GM21737 (cell line): ENCODE results near the gene PRAC1.
"Not testable (repeated sequence)": the region's sequence is repeated elsewhere in the genome, so short reads cannot be mapped to it uniquely, and the experiment has no call there.

Experiments
- ATAC-seq: cut with Tn5 transposase; IDR thresholded peaks from one replicate; pipeline ENCODE4 v1.9.1; 2021; ENCODE audit warnings: mild to moderate bottlenecking, moderate library complexity; ENCODE audit not compliant: unreplicated experiment

Gene PRAC1

DNA sequence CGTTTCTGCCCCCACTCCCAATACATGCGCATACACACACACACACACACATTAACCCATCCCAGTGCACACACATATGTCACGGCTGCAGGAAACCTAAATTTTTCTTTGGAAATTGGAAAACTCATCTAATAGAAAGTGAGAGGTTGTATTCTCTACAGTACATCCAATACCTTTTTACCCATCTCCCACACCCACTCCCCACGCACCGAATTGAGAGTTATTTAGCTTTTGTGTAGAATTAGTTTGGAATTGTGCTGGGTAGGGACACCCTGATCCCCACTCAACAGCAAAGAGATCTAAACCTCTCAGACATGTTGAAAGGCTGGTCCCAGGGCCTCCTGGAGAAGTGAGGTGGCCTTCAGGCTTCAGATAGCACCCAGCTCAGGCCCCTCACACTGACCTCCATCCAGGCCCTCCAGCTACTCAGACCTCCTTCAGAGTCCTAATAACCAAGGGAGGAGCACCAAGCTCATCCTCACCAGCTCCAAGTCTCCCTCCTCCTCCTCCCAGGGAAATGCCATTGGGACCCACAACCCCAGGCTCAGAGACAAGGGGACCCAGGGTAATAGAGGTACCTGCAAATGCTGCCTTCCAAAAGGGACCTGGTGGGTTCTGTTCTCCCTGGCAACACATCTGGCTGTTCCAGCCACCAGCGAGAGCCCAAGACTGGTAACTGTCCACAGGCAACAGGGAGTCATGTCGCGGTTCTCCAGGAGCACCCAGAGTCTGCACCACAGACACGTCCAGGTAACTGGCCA lies 5.3 kb upstream of the PRAC1 start:
- ATAC-seq: no peak

DNA sequence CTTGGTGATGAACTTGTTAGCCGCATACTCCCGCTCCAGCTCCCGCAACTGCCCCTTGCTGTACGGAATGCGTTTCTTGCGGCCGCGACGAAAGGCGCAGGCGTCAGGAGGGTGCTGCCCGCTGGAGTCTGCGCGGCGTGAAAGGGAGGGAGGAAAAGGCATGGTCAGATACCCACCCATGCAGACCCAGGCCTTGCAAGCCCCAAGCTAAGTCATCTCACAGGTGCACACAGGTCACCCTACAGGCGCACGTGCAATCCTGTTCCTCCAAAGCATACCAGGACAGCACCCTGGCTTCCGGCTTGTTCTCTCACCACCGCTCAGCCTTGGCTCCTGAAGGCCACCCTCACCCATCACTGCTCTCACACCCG lies 4.6 kb upstream of the PRAC1 start:
- ATAC-seq: no peak

DNA sequence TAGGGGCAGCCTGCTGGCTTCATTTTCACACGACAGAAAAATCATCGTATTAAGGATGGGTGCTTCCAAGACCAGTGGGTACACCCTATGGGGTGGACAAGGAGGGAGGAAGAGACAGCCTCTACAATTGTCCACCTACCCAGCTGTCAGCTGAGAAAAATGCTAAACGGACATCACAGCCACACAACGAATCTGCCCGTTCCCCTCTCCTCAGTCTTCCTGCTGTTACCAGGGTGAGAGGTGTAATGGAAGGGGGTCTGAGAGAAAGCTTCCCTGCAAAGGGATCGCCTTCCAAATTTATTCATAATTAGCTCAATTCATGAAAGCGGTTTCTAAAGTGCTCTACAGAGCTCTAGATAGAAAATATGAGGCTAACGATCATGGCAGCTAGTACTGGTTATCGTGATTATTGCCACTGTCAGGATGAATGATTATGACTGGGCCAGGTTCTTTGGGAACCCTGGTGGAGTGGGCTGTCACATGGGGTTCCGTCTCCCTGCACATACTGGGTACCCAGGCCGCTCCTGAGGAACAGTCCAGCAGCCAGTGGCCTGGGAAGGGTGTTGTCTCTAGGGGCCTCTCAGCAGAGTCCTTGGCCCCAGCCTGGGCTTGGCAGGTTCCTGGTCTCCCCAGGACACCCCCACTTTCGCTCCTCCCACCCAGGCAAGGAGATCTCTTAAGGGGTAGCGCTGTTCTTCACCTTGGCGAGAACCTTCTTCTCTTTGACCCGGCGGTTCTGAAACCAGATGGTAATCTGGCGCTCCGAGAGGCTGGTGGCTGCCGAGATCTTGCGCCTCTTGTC lies 4.0 kb upstream of the PRAC1 start:
- no peak for ATAC-seq

DNA sequence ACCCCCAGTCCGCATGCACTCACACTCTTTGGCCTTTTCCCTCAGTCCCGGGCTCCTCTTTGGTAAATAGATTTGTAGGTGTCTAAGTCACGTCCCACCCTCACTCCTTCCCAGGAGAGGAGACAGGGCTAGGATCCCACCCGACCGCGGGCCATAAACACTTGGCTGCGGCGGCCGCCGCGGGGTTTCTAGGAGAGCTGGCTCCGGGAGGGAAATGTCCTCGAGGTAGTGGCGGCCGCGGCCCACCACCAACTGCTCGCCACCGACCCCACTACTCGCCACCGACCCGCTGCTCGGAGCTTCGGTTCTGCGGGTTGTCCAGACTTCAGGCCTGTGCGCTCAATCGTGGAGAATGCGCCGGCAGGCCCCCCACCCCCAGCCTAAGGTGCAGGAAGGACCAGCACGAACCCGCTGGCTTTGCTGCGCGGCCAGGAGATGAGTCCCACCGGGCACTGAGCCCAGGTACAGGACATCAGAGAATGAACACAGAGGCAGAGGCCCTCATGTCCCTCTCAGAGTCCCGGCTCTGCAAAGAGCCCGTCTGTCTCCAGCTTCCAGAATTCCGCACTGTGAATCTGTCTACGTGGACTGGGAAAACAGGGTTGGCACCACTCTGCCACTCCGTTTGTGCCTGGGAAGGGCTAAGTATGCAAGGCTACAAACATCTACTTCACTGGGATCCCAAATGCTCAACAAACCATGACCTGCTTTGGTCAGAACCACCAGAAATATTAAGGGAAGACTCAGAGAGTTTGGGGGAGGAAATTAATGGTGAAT lies 3.2 kb upstream of the PRAC1 start:
- ATAC-seq: no peak

DNA sequence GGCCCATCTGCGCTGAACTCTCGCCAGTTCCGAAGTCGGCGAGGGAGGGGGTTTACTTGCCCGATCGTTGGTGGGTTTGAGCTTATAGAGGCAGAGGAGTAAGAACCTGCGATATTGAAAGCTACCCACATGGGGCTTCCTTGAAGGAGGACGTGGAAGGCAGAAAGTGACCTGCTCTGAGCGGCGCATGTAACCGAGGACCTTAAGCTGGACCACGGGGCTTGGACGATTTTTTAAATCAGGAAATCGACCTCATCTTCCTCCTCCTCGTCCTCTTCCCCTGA lies 2.6 kb upstream of the PRAC1 start:
- ATAC-seq: no peak

DNA sequence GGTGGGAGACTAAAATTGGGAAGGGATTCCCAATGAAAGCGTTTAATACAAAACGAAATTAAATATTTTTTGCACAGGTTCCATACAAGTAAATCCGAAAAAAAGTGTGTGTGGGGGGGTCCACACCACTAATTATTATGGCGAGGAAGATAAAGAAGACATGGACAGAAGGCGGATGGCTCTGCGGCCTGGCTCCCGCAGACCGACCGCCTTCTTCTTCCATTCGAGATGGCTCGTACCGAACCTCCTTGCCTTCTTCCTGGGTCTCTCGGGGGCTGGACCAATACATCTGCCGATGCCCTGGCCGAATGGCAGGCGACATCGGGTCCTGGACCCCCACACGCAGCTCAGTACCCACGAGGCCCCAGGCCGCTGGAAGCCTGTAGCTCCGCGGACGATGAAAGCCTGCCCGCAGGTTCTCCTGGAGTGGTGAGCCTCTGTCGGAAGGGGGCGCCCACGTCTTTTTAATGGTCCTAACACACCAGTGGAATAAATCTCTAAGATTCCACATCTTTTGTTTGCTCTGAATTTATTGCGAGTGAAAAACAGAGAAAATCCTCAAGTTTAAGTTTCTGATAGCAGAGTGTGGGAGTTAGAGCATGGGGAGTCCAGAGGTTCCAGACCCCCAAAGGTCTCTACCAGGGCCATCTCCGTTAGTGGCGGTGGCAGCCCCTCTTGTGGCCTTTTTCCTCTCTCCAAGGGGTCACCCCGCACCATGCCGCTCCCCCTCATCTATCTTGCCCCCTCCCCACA lies 2.1 kb upstream of the PRAC1 start:
- ATAC-seq: no peak

DNA sequence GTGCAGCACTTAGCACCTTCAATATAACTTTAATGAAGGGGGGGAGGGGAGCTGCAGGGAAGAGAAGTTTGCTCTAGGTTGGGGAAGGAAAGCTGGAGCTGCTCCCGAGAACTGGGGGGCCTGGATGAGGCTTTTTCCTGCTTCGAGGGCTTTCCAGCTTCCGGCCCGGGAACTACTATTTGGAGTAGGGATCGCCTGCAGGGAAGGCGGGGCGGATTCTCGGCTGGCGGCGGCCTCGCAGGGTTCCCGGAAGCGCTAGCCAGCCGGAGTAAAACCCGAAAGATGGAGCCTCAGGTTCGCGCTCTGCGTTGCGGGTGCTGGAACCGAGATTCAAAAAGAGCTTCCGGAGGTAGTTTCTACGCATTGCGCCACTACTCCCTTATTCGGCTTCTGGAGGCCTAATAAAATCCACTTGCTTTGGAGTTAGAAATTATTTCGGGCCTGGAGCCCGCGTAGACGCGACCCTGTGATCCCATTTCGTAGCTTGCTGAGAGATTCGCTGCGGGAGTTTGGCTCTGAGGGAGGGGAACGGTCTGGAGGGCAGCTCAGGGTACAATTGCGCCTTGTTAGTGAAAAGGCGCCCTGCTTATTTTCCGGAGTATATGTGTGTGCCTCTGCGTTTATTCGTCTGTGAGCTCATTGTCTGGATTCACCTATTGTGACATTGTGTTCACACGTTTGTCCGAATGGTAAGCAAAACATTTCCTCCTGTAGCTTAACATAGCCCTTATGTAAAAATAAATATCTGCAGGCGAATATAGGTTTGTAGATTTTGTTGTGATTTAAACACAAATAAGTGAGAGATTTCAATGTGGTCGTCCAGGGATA lies 1.3 kb upstream of the PRAC1 start:
- ATAC-seq: no peak

DNA sequence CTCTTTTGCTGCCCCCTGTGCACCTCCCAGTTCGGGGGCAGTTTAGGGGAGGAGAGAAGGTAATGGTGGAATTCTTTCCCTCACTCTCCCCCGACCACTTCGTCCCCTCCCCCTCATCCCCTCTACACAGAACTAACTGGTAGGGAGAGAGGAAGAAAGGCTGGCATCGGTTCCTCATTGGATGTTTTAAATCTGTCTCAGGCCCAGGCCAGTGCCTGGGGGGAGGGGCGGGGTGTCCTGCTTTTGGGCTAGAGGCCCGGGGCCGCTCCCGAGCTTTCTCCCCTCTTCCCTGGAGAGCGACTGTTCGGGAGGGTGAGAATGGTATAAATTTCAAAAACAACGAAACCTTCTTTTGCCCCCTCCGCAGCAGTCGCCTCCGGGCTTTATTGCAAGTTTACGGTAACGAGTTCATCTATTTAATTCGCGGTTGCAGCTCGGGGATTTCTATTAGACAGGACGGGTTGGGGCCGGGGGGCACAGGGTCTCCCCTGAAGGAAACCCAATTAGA lies 651 bp upstream of the PRAC1 start, which contains the start of gene PRAC2:
Gene PRAC2 (plus strand): TSS at position 271 of the 508 bp plus-strand sequence. CDS start 1,226 bp downstream, outside the sequence.
- no peak for ATAC-seq

DNA sequence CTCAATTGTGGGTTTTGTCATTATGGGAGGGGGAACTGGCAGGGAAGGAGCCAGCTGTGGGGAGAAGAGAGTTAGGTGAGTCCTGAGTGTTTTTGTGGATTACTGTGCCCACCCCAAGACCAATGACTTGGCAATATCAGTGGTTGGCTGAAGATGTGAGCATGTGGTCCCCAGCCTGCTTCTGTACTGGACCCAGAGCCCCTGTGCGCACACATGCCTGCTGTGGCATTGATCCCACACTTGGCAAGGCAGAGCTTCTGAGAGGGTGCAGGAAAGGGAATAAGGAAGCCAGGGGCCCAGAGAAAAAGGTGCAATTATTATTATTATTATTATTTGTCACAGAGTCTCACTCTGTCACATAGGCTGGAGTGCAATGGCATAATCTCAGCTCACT lies 1.3 kb downstream of the PRAC1 start:
- no peak for ATAC-seq

DNA sequence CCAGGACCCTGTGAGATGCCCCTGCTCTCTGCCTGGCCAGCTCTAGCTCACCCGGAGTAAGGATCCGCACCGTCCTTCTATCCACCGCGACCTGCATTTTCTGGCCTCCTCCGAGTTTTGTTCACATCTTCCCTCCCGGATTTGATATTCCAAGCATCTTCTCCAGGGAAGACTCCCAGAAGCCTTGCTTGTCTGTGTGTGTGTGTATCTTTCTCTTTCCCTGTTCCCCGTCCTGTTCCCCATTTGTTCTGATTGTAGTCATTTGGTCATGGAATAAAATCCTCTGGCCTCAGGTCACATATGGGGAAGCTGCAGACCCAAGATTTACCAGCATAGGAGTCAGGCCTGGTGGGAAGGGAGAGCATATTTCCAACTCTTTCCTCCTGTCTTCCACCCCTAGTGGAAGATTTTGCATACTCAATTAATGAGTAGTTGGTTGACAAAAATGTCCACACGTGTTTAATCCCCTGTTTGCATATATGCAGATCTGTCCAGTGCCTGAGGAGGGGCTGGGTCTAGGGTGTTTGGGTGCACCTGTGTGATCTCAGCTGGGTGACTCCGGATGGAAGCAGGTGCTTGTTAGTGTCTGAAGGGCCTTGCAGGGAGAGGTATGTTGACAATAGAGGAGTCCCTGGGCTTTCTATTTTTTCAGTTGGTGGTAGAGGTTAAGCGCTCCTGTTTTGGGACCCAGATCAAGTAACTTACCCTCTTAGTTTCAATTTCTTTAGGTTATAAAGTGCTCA lies 1.9 kb downstream of the PRAC1 start:
- no peak for ATAC-seq

DNA sequence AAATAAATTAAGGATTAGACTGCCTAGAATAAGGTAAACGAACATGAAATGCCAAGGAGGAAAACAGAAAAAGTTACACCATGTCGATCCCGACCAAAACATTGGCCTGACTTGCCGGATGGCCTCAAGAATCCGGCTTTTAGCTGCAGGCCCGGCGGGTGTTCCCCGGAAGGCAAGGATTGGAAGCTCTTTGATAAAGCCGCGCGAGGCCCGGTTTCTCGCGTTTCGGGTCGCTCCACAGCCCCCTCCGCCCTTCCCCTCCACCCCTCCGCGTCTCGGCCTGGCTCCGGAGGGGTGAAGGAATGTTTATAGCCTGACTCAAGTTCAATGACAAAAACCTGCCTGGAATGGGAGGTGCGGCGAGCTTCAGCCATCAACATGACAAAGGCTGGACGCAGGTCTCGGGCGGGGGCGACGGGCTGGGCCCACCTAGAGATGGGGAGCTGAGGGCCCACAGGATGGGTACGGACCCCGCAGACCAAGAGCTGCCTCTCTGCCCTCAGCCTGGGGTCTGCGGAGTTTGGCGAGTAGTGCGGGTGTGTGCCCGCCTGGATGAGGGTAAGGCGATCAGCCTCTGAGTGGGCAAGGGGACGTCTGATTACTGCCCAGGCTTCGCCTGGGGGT lies 2.6 kb downstream of the PRAC1 start:
- no peak for ATAC-seq

DNA sequence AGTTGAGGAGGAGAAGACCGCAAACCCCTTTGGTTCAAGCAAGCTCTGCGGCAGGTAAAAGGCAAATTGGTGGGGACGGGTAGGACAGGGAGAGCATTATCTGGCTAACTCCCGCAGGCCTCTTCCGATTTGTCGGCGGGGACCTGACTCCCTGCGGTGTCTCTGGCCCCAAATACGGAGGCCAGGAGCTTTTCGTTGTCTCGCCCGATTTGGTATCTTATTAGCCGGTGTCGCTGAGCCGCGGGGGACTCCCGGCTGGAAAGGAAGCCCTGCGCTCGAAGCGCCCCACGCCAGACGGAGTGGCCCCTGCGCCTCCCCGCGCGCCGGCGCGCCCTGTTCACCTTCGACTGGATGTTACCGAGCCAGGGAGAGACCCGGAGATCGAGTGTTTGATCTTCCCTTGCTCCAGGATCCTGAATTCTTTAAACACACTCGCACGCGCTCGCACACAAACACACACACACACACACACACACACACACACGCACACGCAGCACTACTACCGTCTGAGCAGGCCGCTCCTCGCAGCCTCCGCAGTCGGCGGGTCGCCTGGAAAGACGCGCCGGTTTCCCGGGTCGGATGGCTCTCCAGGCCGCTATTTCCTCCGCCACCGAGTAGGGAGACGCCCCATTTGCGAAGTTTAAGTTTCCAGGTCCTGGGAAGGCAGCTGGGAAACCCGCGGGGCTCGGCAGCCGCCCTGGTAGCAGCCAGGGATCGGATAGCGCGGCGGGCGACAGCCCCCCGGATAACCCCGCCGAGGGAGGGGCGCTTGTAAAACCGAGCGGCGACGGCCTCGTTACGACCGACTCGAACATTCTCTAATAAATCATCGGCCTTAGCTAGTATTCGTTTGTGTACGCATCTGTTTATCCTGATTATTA lies 3.3 kb downstream of the PRAC1 start:
- ATAC-seq: no peak

DNA sequence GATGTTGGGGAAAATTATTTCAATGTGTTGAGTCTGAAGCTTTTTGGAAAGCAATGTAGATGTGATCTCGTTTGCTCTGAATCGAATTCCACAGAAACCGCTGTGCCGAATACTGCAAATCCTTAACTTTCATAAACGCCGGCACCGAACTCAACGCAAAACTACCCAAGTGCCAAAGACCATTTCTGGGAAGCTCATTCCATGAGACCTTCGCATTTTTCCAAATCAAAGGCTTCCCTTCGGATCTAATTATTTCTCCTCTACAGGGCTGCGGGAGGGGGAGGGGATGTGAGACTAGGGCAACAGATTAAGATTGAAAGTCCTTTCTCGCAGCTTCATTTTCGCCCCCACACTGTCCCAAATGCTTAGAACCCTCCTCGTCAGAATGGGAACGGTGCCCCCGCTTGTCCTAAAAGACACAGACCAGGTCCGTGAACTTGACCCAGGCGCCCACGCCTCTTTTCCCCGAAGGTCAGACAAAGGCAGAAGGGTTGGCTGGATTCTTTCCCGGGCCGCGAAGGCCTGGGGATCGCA lies 4.0 kb downstream of the PRAC1 start:
- no peak for ATAC-seq

DNA sequence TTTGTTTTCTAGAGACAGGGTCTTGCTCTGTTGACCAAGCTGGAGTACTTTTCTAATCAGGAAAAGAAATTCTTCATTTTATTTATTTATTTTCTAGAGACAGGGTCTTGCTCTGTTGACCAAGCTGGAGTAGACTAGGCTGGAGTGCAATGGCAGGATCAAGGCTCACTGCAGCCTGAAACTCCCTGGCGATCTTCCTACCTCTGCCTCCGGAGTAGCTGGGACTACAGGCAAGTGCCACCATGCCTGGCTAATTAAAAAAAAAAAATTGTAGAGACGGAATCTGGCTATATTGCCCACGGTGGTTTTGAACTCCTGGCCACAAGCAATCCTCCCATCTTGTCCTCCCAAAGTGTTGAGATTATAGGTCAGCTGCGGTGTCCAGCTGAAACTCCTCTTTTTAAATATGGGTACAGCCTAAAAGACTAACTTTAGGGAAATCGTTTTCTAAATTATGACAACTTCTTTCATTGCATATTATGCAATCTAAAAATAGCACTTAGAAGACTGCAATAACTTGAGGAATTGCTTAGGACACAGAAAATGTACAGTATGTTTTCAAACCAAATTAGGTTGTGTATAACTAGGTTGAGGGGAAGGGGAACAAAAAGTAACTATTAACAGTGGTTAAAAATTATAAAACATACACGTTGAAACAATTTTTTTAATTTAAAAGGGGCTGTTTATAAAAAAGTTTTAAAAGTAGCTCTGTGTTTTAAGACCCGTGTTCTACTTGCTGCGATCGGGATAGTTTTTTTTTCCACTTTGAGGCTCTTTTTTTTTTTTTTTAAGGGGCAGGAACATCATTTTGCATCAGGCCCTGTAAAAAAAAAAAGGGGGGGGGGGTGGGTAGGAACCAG lies 4.7 kb downstream of the PRAC1 start:
- ATAC-seq: no peak

DNA sequence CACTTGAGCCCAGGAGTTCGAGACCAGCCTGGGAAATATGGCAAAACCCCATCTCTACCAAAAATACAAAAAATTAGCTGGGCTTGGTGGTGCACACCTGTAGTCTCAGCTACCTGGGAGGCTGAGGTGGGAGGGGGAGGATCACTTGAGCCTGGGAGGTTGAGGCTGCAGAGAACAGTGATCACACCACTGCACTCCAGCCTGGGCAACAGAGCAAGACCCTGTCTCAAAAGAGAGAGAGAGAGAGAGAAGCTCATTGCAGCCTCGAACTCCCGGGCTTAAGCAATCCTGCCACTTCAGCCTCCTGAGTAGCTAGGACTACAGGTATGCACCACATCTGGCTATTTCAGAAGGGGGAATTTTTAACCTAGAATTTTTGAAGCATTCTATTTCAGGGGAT lies 5.8 kb downstream of the PRAC1 start:
- ATAC-seq: not testable (repeated sequence)

DNA sequence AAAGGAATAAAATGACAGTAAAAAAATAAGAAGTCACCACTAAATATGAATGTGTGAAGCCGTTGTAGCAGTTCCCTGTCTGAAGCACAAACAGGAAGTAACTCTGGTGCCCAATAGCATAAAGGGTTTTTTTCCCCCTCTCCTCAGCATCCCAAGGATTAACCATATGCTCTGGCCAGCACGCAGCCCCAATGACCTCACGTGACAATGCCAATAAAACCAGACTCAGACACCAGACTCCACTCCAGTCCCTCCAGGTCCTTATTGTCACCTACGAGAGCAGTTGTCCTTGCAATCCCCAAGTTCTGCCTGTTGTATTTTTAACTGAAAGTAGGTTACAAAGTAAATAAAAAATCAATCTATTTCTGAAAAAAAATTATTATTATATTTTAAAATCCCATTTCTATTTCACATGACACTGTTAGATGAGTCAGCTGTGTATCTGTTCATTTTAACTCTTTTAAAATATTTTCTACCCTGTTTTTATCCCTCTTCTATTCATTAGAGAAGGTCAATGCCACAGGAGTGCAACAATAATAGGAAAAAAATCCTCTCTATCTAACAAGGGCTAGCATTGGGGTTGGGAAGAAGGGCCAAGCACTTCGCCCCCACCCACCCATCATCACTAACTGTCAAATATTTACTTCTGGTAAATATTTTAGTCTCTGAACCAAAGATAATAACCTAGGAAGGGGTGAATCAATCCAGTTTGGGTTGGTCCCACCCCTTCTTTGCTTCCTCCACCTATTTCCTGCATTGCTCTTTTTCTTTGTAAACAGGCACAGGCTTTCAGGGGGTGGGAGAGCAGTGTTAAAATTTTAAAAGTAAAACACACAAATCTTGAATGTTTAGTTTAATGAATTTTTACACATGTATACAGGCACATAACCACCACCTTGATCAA lies 6.6 kb downstream of the PRAC1 start:
- ATAC-seq: no peak
